ENCODE measurements around the gene PPP1R3G. TPM values are rescaled to one million over a fixed set of nuclear protein-coding genes. Genes with fewer than 3 reads are reported as not detected.

PPP1R3G gene
- total RNA-seq, 2 donors from 2014 or later = not detected

GRCh38 chr6:5061152-5061551 lies 24.0 kb upstream of the PPP1R3G start:
- WGBS, 2 experiments (ENCODE audit: insufficient coverage in 1 of 2, insufficient read length in 1 of 2) = 86 to 94% methylated on average over 2 to 3 of the region's 3 CpGs
- Histone ChIP-seq H3K27ac (ENCODE audit: low read depth, low read length) (no peak overlapping the region), H3K4me3 (ENCODE audit: low read length) (no peak overlapping the region), H3K9ac (ENCODE audit: extremely low read depth, low read length, poor library complexity, severe bottlenecking) (no peak overlapping the region), H3K9me3 (ENCODE audit: control insufficient read depth, low read length) (no peaks in the 10 kb centered on the region), H3K27me3 (ENCODE audit: control insufficient read depth, insufficient read depth, low read length, poor library complexity, severe bottlenecking) (no peaks in the 10 kb centered on the region), H3K36me3 (ENCODE audit: control insufficient read depth, insufficient read depth, low read length) (no peaks in the 10 kb centered on the region), H3K4me1 (ENCODE audit: control insufficient read depth, insufficient read depth, low read length) (no peaks in the 10 kb centered on the region)
- Mint-ChIP-seq H3K9me3 (no peaks in the 10 kb centered on the region), H3K27ac (no peak overlapping the region), H3K4me1 (no peaks in the 10 kb centered on the region), H3K27me3 (ENCODE audit: insufficient read depth) (no peaks in the 10 kb centered on the region), H3K4me3 (no peak overlapping the region), H3K36me3 (ENCODE audit: low read depth) (no peaks in the 10 kb centered on the region)
- no peak for DNase-seq
- TF ChIP-seq CTCF (conservative IDR thresholded peaks at IDR 0.05) = no peak

GRCh38 chr6:5063617-5064016 lies 21.5 kb upstream of the PPP1R3G start:
- Mint-ChIP-seq H3K4me1 (no peaks in the 10 kb centered on the region), H3K36me3 (ENCODE audit: low read depth) (peaks cover 4% of the 10 kb centered on the region), H3K27me3 (ENCODE audit: insufficient read depth) (peaks cover 3% of the 10 kb centered on the region), H3K4me3 (no peak overlapping the region), H3K27ac (no peak overlapping the region), H3K9me3 (no peaks in the 10 kb centered on the region)
- H3K36me3 ChIP-seq (ENCODE audit: control insufficient read depth, insufficient read depth, low read length) = no peaks in the 10 kb centered on the region
- no peak overlapping the region for H3K4me3 ChIP-seq (ENCODE audit: low read length)
- no peak for DNase-seq
- TF ChIP-seq CTCF (conservative IDR thresholded peaks at IDR 0.05) = no peak
- H3K27me3 ChIP-seq (ENCODE audit: control insufficient read depth, insufficient read depth, low read length, poor library complexity, severe bottlenecking) = no peaks in the 10 kb centered on the region
- WGBS, 2 experiments (ENCODE audit: insufficient coverage in 1 of 2, insufficient read length in 1 of 2) = 91 to 97% methylated on average over 5 to 8 of the region's 8 CpGs
- no peaks in the 10 kb centered on the region for H3K9me3 ChIP-seq (ENCODE audit: control insufficient read depth, low read length)
- no peak overlapping the region for H3K9ac ChIP-seq (ENCODE audit: extremely low read depth, low read length, poor library complexity, severe bottlenecking)
- H3K4me1 ChIP-seq (ENCODE audit: control insufficient read depth, insufficient read depth, low read length) = no peaks in the 10 kb centered on the region
- H3K27ac ChIP-seq (ENCODE audit: low read depth, low read length) = no peak overlapping the region

GRCh38 chr6:5066456-5067093 lies 18.6 kb upstream of the PPP1R3G start:
- H3K9me3 ChIP-seq (ENCODE audit: control insufficient read depth, low read length) = no peaks in the 10 kb centered on the region
- H3K36me3 ChIP-seq (ENCODE audit: control insufficient read depth, insufficient read depth, low read length) = no peaks in the 10 kb centered on the region
- no peak overlapping the region for H3K9ac ChIP-seq (ENCODE audit: extremely low read depth, low read length, poor library complexity, severe bottlenecking)
- H3K4me3 ChIP-seq (ENCODE audit: low read length) = no peak overlapping the region
- Mint-ChIP-seq H3K36me3 (ENCODE audit: low read depth) (peaks cover 4% of the 10 kb centered on the region), H3K4me3 (no peak overlapping the region), H3K9me3 (no peaks in the 10 kb centered on the region), H3K4me1 (no peaks in the 10 kb centered on the region), H3K27me3 (ENCODE audit: insufficient read depth) (peaks cover 3% of the 10 kb centered on the region), H3K27ac (no peak overlapping the region)
- no peaks in the 10 kb centered on the region for H3K27me3 ChIP-seq (ENCODE audit: control insufficient read depth, insufficient read depth, low read length, poor library complexity, severe bottlenecking)
- 94 to 98% methylated on average over 18 to 24 of the region's 24 CpGs for WGBS, 2 experiments (ENCODE audit: insufficient coverage in 1 of 2, insufficient read length in 1 of 2)
- DNase-seq = no peak
- H3K27ac ChIP-seq (ENCODE audit: low read depth, low read length) = no peak overlapping the region
- H3K4me1 ChIP-seq (ENCODE audit: control insufficient read depth, insufficient read depth, low read length) = no peaks in the 10 kb centered on the region
- TF ChIP-seq CTCF (conservative IDR thresholded peaks at IDR 0.05) = no peak
